GM12875 (cell line): ENCODE results near the gene SLAIN1.

Experiments used
- H3K4me3 ChIP-seq: one replicate; pipeline ENCODE4 v1.5.1; 2011; ENCODE audit warnings: low read depth, low read length, control low read depth
- TF ChIP-seq, protein P1 (sequence below): IDR thresholded peaks from 2 replicates; pipeline ENCODE4 v1.5.1; 2011; ENCODE audit warnings: low read depth, mild to moderate bottlenecking, control low read depth, inconsistent platforms, low read length, moderate library complexity, borderline replicate concordance; ENCODE audit not compliant: insufficient read depth

SLAIN1 gene

DNA sequence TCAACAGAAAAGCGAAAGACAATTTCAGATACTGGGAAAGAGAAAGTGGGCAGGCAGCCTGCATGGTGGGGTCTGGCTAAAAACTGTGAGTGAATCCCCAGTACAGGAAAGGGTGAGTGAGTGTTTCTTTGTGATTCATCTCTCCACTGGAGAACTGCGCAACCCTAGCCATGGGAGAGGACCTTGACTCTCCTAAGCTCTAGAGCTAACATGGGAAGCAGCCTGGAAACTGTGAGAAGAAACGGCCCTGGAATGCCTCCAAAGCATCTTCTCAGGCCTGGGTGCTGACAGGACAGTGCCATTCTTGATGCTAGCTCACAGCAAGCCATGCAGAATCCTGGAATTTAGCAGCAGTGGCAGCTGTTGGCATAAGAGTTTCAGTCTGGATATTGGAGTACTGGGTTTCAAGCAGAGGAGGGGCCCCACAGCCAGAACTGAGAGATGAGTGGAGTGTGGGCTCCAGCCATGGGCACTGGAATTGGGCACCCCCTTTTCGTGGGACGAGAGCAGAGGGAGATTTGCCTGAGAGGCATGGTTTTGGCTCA is 18.7 kb upstream of the SLAIN1 start:
- TF ChIP-seq, protein P1, sequence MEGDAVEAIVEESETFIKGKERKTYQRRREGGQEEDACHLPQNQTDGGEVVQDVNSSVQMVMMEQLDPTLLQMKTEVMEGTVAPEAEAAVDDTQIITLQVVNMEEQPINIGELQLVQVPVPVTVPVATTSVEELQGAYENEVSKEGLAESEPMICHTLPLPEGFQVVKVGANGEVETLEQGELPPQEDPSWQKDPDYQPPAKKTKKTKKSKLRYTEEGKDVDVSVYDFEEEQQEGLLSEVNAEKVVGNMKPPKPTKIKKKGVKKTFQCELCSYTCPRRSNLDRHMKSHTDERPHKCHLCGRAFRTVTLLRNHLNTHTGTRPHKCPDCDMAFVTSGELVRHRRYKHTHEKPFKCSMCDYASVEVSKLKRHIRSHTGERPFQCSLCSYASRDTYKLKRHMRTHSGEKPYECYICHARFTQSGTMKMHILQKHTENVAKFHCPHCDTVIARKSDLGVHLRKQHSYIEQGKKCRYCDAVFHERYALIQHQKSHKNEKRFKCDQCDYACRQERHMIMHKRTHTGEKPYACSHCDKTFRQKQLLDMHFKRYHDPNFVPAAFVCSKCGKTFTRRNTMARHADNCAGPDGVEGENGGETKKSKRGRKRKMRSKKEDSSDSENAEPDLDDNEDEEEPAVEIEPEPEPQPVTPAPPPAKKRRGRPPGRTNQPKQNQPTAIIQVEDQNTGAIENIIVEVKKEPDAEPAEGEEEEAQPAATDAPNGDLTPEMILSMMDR: no peak
- H3K4me3 ChIP-seq: no peak overlapping the region

DNA sequence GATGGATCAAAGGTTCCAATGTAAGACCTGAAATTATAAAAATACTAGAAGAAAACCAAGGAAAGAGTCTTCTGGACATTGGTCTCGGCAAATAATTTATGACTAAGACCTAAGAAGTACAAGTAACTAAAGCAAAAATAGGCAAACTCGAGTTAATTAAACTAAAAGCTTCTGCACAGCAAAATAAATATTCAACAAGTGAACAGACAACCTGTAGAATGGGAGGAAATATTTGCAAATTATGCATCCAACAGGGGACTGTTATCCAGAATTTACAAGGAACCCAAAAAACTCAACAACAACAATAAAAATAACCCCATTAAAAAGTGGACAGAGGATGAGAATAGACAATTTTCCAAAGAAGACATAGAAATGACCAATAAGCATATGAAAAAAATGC is 9.7 kb upstream of the SLAIN1 start:
- TF ChIP-seq, protein P1: no peak
- H3K4me3 ChIP-seq: no peak overlapping the region

DNA sequence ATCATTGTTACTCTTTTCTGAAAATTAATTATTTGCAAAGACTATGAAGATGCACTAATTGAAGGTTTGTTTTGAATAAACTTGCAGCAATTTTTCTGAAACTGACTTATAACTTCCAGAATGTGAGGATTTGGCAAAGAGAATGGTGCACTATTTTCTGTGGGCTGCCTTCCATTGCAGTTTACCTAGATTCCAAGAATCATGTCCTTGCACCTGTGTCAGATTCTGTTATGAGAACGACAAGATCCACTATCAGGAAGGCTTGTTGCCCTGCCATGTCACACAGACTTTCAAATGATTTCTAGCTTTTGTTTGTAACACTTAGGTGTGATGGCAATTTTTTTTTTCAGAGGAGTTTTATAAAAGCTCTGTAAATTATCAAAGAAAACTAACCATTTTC is 5.6 kb upstream of the SLAIN1 start:
- no peak overlapping the region for H3K4me3 ChIP-seq
- TF ChIP-seq, protein P1: no peak

DNA sequence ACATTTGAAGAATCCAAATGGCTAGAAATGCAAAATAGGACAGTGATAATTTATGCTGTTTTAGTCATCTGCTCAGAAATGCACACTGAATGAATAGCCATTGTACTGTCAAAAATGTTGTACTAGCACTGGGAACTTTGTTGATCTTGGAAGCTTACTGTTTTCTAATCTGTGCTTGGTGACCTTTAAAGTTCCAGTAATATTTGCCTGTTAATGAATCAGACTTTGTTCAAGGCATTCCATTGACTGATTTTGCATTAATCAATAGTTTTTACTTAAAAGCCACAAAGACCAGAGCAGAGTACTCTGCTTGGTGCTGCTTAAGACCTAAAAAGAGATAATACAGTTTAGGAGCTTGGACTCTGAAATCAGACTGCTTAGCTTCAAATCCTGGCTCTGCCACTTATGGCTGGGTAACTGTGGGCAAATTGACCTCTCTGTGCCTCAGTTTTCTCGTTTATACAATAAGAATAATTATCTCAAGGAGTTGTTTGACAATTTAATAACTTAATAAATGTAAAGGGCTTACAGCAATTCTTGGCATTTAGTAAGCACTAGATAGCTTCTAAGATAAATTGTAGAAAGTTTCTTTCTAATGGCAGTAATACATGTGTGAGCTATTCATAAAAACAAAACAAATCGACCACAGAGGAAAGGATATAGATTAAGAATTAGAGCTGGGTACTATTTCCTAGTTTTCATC is 4.6 kb upstream of the SLAIN1 start:
- H3K4me3 ChIP-seq: no peak overlapping the region
- TF ChIP-seq, protein P1: no peak

DNA sequence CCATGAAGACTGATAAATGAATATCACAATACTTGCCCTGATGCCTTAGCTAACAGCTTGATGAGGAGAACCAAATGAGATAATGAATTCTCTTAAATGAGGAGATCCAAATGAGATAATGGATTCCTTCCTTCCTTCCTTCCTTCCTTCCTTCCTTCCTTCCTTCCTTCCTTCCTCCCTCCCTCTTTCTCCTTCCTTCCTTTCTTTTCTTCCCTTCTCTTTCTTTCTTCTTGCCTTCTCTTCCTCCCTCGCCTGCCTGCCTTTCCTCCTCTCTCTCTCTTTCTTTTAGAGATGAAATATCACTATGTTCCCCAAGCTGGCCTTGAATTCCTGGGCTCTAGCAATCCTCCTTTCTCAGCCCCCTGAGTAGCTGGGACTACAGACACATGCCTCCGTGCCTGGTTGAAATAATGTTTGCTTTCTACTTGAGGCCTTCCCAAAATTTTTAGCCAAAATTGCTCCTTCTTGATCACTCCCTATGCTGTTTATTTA is 4.0 kb upstream of the SLAIN1 start:
- TF ChIP-seq, protein P1: no peak
- no peak overlapping the region for H3K4me3 ChIP-seq

DNA sequence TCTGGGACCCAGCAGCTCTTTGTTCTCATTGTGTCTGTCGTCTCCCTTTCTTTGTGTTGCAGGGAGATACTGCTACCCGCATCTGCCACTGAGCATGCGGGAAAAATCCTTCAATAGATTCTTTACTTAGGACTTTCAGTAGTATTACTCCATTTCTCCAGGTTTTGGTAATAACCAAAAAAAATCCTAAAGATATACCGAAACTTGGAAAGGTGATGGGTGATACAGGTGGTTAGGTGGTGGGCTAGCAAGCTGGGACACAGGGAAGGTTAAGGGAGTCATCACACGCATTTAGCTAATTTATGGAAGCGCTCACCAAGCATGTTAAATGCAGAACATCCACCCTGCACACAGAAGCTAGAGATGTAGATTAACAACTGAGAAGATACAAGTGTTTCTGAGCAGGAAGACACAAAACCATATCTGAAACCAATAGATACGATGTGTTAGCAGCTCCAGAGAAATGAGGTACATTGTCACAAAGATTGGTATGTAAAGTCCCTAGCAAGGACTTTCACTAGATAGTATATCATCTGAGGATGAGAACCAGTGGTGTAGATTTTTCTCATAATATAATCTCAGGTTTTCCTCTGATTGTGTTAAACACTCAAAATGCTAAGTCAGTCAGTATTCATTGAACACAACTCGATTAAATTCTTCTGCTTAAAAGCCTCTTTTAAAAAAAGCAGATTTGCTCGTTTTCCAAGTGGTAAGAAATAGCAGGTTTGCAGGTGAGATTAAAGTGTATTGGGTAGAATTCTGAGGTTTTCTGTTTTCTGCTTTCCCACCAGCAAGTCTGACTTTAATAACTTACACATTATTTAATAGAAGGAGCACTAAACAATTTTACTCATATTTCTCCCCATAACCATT is 1.2 kb upstream of the SLAIN1 start:
- TF ChIP-seq, protein P1: no peak
- H3K4me3 ChIP-seq: peak overlapping the region; percentile 11
